WI38 (cell line): ENCODE measurements around the gene KDM2B.

Experiments used
- H3K4me3 ChIP-seq: 2 replicates; pipeline ENCODE4 v1.5.1; 2011; ENCODE audit warnings: low read depth, mild to moderate bottlenecking, control low read depth, low read length
- CTCF ChIP-seq: IDR thresholded peaks from 2 replicates; pipeline ENCODE4 v1.5.1; 2012; ENCODE audit warnings: low read depth, mild to moderate bottlenecking, control low read depth, low read length

KDM2B gene

GRCh38 chr12:121476477-121476876, 104.3 kb downstream of the KDM2B start:
- TF ChIP-seq CTCF: no peak
- H3K4me3 ChIP-seq: no peak overlapping the region

- TF ChIP-seq CTCF: no peak
- no peak overlapping the region for H3K4me3 ChIP-seq
These were observed 105.5 kb downstream of the KDM2B start for GRCh38 chr12:121475279-121475678.

- no peak for TF ChIP-seq CTCF
- H3K4me3 ChIP-seq: no peak overlapping the region
These were observed 108.5 kb downstream of the KDM2B start for GRCh38 chr12:121472150-121472905.

- H3K4me3 ChIP-seq: no peak overlapping the region
- TF ChIP-seq CTCF: no peak
These were observed 110.1 kb downstream of the KDM2B start for GRCh38 chr12:121470751-121471150.

- no peak overlapping the region for H3K4me3 ChIP-seq
- no peak for TF ChIP-seq CTCF
These were observed 112.4 kb downstream of the KDM2B start for GRCh38 chr12:121468499-121468801.

GRCh38 chr12:121467638-121468498, 113.0 kb downstream of the KDM2B start:
- peak overlapping the region; percentile 61 for H3K4me3 ChIP-seq
- no peak for TF ChIP-seq CTCF
